GM18907 (cell line): Measurements from ENCODE around the gene SEMA3C.
A peak's percentile ranks its signal among the peaks of the same experiment; 100 is the strongest.

ENCODE experiments used
- ATAC-seq: cut with Tn5 transposase; IDR thresholded peaks from one replicate; pipeline ENCODE4 v1.9.1; 2021; ENCODE audit warnings: mild to moderate bottlenecking, moderate library complexity; ENCODE audit not compliant: unreplicated experiment

Gene SEMA3C

GRCh38 chr7:80752954-80753690 lies 165.7 kb downstream of the SEMA3C start:
- no peak for ATAC-seq

GRCh38 chr7:80749270-80749669 lies 169.6 kb downstream of the SEMA3C start:
- ATAC-seq = no peak

- no peak for ATAC-seq
Measured at GRCh38 chr7:80748363-80749042, 170.3 kb downstream of the SEMA3C start.

GRCh38 chr7:80740778-80741545 lies 177.9 kb downstream of the SEMA3C start:
- no peak for ATAC-seq

GRCh38 chr7:80736371-80737125 lies 182.3 kb downstream of the SEMA3C start:
- no peak for ATAC-seq

GRCh38 chr7:80735330-80735729 lies 183.5 kb downstream of the SEMA3C start:
- no peak for ATAC-seq

- no peak for ATAC-seq
Measured at GRCh38 chr7:80734011-80734410, 184.8 kb downstream of the SEMA3C start.

GRCh38 chr7:80733333-80733915 lies 185.4 kb downstream of the SEMA3C start:
- no peak for ATAC-seq

GRCh38 chr7:80732630-80733029 lies 186.2 kb downstream of the SEMA3C start:
- ATAC-seq = no peak

- no peak for ATAC-seq
Measured at GRCh38 chr7:80731281-80731680, 187.6 kb downstream of the SEMA3C start.

GRCh38 chr7:80729591-80730320 lies 189.1 kb downstream of the SEMA3C start:
- ATAC-seq = no peak

GRCh38 chr7:80726666-80727065 lies 192.2 kb downstream of the SEMA3C start:
- ATAC-seq = peak; percentile 70

- no peak for ATAC-seq
Measured at GRCh38 chr7:80725181-80725611, 193.7 kb downstream of the SEMA3C start.

- ATAC-seq = no peak
Measured at GRCh38 chr7:80724249-80724871, 194.5 kb downstream of the SEMA3C start.

GRCh38 chr7:80722616-80723195 lies 196.1 kb downstream of the SEMA3C start:
- no peak for ATAC-seq

GRCh38 chr7:80721883-80722615 lies 196.8 kb downstream of the SEMA3C start:
- no peak for ATAC-seq

GRCh38 chr7:80720146-80720545 lies 198.7 kb downstream of the SEMA3C start:
- no peak for ATAC-seq

GRCh38 chr7:80719261-80719660 lies 199.6 kb downstream of the SEMA3C start:
- ATAC-seq = no peak
